GM18873 (cell line): Measurements from ENCODE around the gene TTC39C.
A peak's percentile ranks its signal among the peaks of the same experiment; 100 is the strongest.
"Not testable (repeated sequence)": the region's sequence is repeated elsewhere in the genome, so short reads cannot be mapped to it uniquely, and the experiment has no call there.

ENCODE experiments used
- ATAC-seq: cut with Tn5 transposase; IDR thresholded peaks from one replicate; pipeline ENCODE4 v1.9.1; 2021; ENCODE audit warnings: mild to moderate bottlenecking, moderate library complexity, moderate number of reproducible peaks; ENCODE audit not compliant: unreplicated experiment, low FRiP score

The TTC39C gene

GRCh38 chr18:24014986-24015638, 558 bp downstream of the TTC39C start:
- ATAC-seq: no peak

GRCh38 chr18:24015639-24016631, 1.4 kb downstream of the TTC39C start:
- no peak for ATAC-seq

GRCh38 chr18:24016643-24017042, 2.1 kb downstream of the TTC39C start:
- no peak for ATAC-seq

GRCh38 chr18:24018299-24018886, 3.8 kb downstream of the TTC39C start:
- ATAC-seq: no peak

- ATAC-seq: peak; percentile 90
Observed at GRCh38 chr18:24019641-24020331, 5.2 kb downstream of the TTC39C start.

GRCh38 chr18:24021505-24021904, 7.0 kb downstream of the TTC39C start:
- ATAC-seq: no peak

- ATAC-seq: no peak
Observed at GRCh38 chr18:24022161-24022560, 7.6 kb downstream of the TTC39C start.

- no peak for ATAC-seq
Observed at GRCh38 chr18:24023185-24023814, 8.7 kb downstream of the TTC39C start.

- ATAC-seq: no peak
Observed at GRCh38 chr18:24024425-24024824, 9.9 kb downstream of the TTC39C start.

GRCh38 chr18:24026457-24026856, 11.9 kb downstream of the TTC39C start:
- no peak for ATAC-seq

GRCh38 chr18:24027156-24027827, 12.7 kb downstream of the TTC39C start:
- no peak for ATAC-seq

- not testable (repeated sequence) for ATAC-seq
Observed at GRCh38 chr18:24028946-24029345, 14.4 kb downstream of the TTC39C start.

GRCh38 chr18:24031318-24031717, 16.8 kb downstream of the TTC39C start:
- no peak for ATAC-seq

GRCh38 chr18:24031916-24032315, 17.4 kb downstream of the TTC39C start:
- ATAC-seq: no peak

GRCh38 chr18:24033641-24034412, 19.3 kb downstream of the TTC39C start:
- ATAC-seq: no peak

GRCh38 chr18:24035316-24035715, 20.8 kb downstream of the TTC39C start:
- no peak for ATAC-seq

GRCh38 chr18:24039671-24040070, 25.1 kb downstream of the TTC39C start:
- no peak for ATAC-seq

- ATAC-seq: no peak
Observed at GRCh38 chr18:24041691-24042090, 27.1 kb downstream of the TTC39C start.

GRCh38 chr18:24043403-24043802, 28.8 kb downstream of the TTC39C start:
- no peak for ATAC-seq
